ENCODE measurements around the gene TEKT3. TPM values are rescaled to one million over a fixed set of nuclear protein-coding genes. Genes with fewer than 3 reads are reported as not detected.

Gene TEKT3
- not detected for total RNA-seq

GRCh38 chr17:15341385-15341849 is at the start of gene TEKT3:
Gene TEKT3, minus strand, starts transcription at chr17:15341597. Its CDS starts 10,012 bp downstream, at chr17:15331585.
- Histone ChIP-seq H3K4me3 (ENCODE audit: low read length) (no peak within 1 kb of the TSS), H3K9me3 (ENCODE audit: low read depth, low read length) (no peaks in the 10 kb centered on the region), H3K4me1 (ENCODE audit: insufficient read depth, low read length) (peaks cover 5% of the 10 kb centered on the region), H3K27me3 (ENCODE audit: insufficient read depth, low read length) (peaks cover 54% of the 10 kb centered on the region)

DNA sequence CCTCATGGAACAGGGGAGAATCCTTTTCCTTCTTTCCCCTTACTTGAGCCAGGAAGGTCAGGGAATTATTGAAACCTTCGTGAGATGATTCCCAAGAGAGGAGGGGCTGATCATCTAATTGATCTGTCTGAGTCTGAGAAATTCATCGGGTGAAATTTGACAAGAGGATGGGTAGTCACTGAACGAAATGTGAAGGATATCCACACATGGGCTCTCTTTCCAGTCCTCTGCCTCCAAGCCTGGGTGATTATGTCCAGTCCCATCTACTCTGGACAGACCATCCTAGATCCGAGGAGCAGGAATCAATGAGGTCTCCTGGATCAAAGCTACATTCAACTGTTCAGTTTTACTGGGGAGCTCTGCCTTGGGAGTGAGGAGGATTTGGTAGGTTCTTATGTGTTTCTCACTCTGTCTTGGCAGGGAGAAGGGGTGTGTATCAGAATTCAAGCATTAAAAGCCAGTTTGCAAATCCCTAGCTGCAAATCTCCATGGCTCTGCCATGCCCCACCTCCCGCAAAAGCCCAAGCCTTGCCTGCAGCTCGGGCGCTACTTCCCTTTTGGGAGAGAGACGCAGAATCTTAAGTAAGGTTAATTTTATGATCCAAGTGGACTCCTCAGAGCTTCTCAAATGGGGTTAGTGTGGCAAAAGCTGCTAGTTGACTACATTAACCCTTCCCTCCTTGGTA is 47.1 kb upstream of the TEKT3 start:
- Histone ChIP-seq H3K9me3 (ENCODE audit: low read depth, low read length) (no peaks in the 10 kb centered on the region), H3K27me3 (ENCODE audit: insufficient read depth, low read length) (no peaks in the 10 kb centered on the region), H3K4me1 (ENCODE audit: insufficient read depth, low read length) (no peaks in the 10 kb centered on the region), H3K4me3 (ENCODE audit: low read length) (no peak overlapping the region)

- Histone ChIP-seq H3K27me3 (ENCODE audit: insufficient read depth, low read length) (no peaks in the 10 kb centered on the region), H3K9me3 (ENCODE audit: low read depth, low read length) (no peaks in the 10 kb centered on the region), H3K4me1 (ENCODE audit: insufficient read depth, low read length) (no peaks in the 10 kb centered on the region), H3K4me3 (ENCODE audit: low read length) (no peak overlapping the region)
These were observed 44.7 kb upstream of the TEKT3 start for GRCh38 chr17:15386083-15386482.

DNA sequence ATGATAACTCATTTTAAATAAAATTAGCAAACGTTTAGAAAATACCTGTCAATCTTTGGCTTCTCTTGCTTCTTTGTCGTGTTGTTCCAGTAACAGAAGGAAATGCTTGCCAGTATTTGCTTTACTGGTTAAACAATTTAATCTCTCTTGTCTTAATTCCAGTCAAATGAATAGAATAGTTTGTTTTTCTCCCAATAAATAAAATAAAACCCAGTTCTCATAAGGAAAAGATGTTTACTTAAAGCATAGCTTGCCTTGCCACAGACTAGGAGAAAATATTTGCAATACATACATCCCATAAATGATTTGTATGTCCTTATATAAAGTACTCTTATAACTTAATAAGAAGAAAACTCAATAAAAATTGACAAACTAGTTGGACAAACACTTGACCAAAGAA is 43.9 kb upstream of the TEKT3 start:
- Histone ChIP-seq H3K4me1 (ENCODE audit: insufficient read depth, low read length) (no peaks in the 10 kb centered on the region), H3K4me3 (ENCODE audit: low read length) (no peak overlapping the region), H3K27me3 (ENCODE audit: insufficient read depth, low read length) (no peaks in the 10 kb centered on the region), H3K9me3 (ENCODE audit: low read depth, low read length) (no peaks in the 10 kb centered on the region)

GRCh38 chr17:15384142-15384787 is 42.9 kb upstream of the TEKT3 start:
- Histone ChIP-seq H3K9me3 (ENCODE audit: low read depth, low read length) (no peaks in the 10 kb centered on the region), H3K4me1 (ENCODE audit: insufficient read depth, low read length) (no peaks in the 10 kb centered on the region), H3K27me3 (ENCODE audit: insufficient read depth, low read length) (no peaks in the 10 kb centered on the region), H3K4me3 (ENCODE audit: low read length) (no peak overlapping the region)

DNA sequence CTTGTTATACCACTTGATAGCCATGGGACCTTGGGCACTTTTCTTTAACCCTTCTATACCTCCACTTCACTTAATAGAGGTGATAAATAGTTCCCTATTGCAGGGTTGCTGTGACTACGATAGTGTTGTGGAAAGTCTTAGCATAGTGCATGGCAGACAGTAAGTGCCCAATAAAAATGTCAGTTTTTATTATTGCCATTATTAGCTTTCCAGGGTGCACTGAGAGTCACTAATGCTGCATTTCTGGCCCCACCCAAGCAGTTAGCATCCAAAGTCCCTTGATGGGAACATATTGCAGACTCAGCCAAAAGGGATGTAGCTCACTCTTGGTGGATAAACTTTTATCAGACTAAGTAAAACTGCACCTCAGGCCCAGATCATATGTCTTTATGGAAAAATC is 41.5 kb upstream of the TEKT3 start:
- Histone ChIP-seq H3K9me3 (ENCODE audit: low read depth, low read length) (no peaks in the 10 kb centered on the region), H3K4me3 (ENCODE audit: low read length) (no peak overlapping the region), H3K4me1 (ENCODE audit: insufficient read depth, low read length) (no peaks in the 10 kb centered on the region), H3K27me3 (ENCODE audit: insufficient read depth, low read length) (no peaks in the 10 kb centered on the region)

DNA sequence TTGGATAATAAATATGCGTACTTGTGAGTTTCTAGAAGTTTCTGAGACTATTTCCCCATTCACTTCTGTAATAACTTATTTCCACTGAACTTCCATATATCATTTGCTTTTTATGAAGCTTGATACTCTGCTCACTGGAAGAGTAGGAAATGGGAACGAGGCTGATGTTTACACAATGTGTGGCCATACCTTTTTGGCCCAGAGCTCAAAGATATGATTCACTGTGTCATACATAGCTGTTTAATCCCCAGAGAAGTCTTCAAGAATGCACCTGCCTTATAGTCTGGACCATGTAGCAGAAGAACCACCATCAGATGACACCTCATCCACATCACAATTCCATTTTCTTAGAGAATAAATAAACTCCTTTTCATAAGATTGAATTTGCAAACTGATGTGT is 40.3 kb upstream of the TEKT3 start:
- Histone ChIP-seq H3K4me1 (ENCODE audit: insufficient read depth, low read length) (no peaks in the 10 kb centered on the region), H3K9me3 (ENCODE audit: low read depth, low read length) (no peaks in the 10 kb centered on the region), H3K27me3 (ENCODE audit: insufficient read depth, low read length) (no peaks in the 10 kb centered on the region)

GRCh38 chr17:15380446-15380845 is 39.0 kb upstream of the TEKT3 start:
- Histone ChIP-seq H3K9me3 (ENCODE audit: low read depth, low read length) (no peaks in the 10 kb centered on the region), H3K27me3 (ENCODE audit: insufficient read depth, low read length) (no peaks in the 10 kb centered on the region), H3K4me1 (ENCODE audit: insufficient read depth, low read length) (no peaks in the 10 kb centered on the region), H3K4me3 (ENCODE audit: low read length) (no peak overlapping the region)

More for the DNA sequence above, 40.3 kb upstream of the TEKT3 start:
- H3K4me3 ChIP-seq (ENCODE audit: low read length), result no peak overlapping the region

- Histone ChIP-seq H3K9me3 (ENCODE audit: low read depth, low read length) (no peaks in the 10 kb centered on the region), H3K4me3 (ENCODE audit: low read length) (no peak overlapping the region), H3K27me3 (ENCODE audit: insufficient read depth, low read length) (no peaks in the 10 kb centered on the region), H3K4me1 (ENCODE audit: insufficient read depth, low read length) (no peaks in the 10 kb centered on the region)
These were observed 38.3 kb upstream of the TEKT3 start for GRCh38 chr17:15379659-15380058.

GRCh38 chr17:15378243-15378642 is 36.8 kb upstream of the TEKT3 start:
- Histone ChIP-seq H3K27me3 (ENCODE audit: insufficient read depth, low read length) (no peaks in the 10 kb centered on the region), H3K4me3 (ENCODE audit: low read length) (no peak overlapping the region), H3K4me1 (ENCODE audit: insufficient read depth, low read length) (no peaks in the 10 kb centered on the region), H3K9me3 (ENCODE audit: low read depth, low read length) (no peaks in the 10 kb centered on the region)

GRCh38 chr17:15377616-15378015 is 36.2 kb upstream of the TEKT3 start:
- H3K4me3 ChIP-seq (ENCODE audit: low read length), result no peak overlapping the region
- no peaks in the 10 kb centered on the region for H3K9me3 ChIP-seq (ENCODE audit: low read depth, low read length)
- no peaks in the 10 kb centered on the region for H3K27me3 ChIP-seq (ENCODE audit: insufficient read depth, low read length)
- H3K4me1 ChIP-seq (ENCODE audit: insufficient read depth, low read length), result no peaks in the 10 kb centered on the region

GRCh38 chr17:15377200-15377599 is 35.8 kb upstream of the TEKT3 start:
- Histone ChIP-seq H3K4me1 (ENCODE audit: insufficient read depth, low read length) (no peaks in the 10 kb centered on the region), H3K4me3 (ENCODE audit: low read length) (no peak overlapping the region), H3K9me3 (ENCODE audit: low read depth, low read length) (no peaks in the 10 kb centered on the region), H3K27me3 (ENCODE audit: insufficient read depth, low read length) (no peaks in the 10 kb centered on the region)

- Histone ChIP-seq H3K27me3 (ENCODE audit: insufficient read depth, low read length) (peaks cover 3% of the 10 kb centered on the region), H3K4me1 (ENCODE audit: insufficient read depth, low read length) (no peaks in the 10 kb centered on the region), H3K4me3 (ENCODE audit: low read length) (no peak overlapping the region), H3K9me3 (ENCODE audit: low read depth, low read length) (no peaks in the 10 kb centered on the region)
These were observed 30.2 kb upstream of the TEKT3 start for GRCh38 chr17:15371376-15372130.

GRCh38 chr17:15368600-15368999 is 27.2 kb upstream of the TEKT3 start:
- peaks cover 3% of the 10 kb centered on the region for H3K27me3 ChIP-seq (ENCODE audit: insufficient read depth, low read length)
- no peaks in the 10 kb centered on the region for H3K4me1 ChIP-seq (ENCODE audit: insufficient read depth, low read length)
- H3K4me3 ChIP-seq (ENCODE audit: low read length), result no peak overlapping the region
- H3K9me3 ChIP-seq (ENCODE audit: low read depth, low read length), result no peaks in the 10 kb centered on the region

DNA sequence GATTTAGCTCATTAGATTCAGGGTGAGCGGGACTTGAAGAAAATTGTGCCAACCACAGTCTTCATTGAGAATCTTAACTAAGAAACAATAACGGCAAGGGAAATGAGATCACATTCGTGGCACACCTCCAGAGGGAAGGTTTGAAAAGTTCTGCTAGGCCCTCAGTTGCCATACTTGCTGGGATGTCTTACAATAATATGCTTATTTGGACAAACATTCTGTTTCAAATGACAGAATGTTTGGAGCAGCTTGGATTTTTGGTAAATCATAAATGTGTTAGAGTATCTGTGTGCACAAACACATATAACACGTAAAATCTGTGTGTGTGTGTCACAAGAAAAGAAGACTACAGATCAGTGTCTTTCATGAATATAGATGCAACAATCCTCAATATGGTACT is 24.6 kb upstream of the TEKT3 start:
- Histone ChIP-seq H3K9me3 (ENCODE audit: low read depth, low read length) (no peaks in the 10 kb centered on the region), H3K27me3 (ENCODE audit: insufficient read depth, low read length) (no peaks in the 10 kb centered on the region)

More for the DNA sequence above, 24.6 kb upstream of the TEKT3 start:
- H3K4me1 ChIP-seq (ENCODE audit: insufficient read depth, low read length), result no peaks in the 10 kb centered on the region
- no peak overlapping the region for H3K4me3 ChIP-seq (ENCODE audit: low read length)

Measured in mononuclear cell (primary cell).